Stimulated activated naive CD4-positive, alpha-beta T cell (primary cell): ENCODE data around the gene TIAM1.

Source experiments
- DNase-seq, 6 experiments: peaks; one replicate each; lab custom pipeline; 2025; lab: John Stamatoyannopoulos, UW

Gene TIAM1

GRCh38 chr21:31203431-31204054 is 140.5 kb downstream of the TIAM1 start:
- no peak for DNase-seq

DNA sequence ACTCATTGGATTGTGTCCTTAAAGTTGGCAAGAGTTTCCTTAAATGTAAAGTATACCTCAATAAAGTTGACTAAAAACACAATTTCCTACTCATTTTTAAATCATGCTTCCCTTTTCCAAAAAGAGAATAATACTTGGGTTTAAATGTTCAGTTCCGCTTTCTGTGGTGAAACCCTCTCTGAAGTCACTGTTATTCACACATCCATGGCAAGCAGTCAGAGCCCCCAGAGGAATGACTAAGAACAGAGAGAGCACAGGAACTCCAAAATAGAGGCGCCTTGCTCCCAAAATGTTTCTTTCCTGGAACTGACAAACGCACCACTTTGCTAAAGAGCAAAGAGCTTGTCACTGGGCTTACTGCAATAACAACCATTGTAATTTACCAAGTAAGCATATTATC is 142.5 kb downstream of the TIAM1 start:
- no peak for DNase-seq

GRCh38 chr21:31201144-31201543 is 142.9 kb downstream of the TIAM1 start:
- DNase-seq: no peak

- DNase-seq: peak in 3 of 6 experiments; percentile 27 to 64 (median 45)
These were observed 145.5 kb downstream of the TIAM1 start for GRCh38 chr21:31198575-31198974.

- DNase-seq: no peak
These were observed 147.3 kb downstream of the TIAM1 start for GRCh38 chr21:31196724-31197123.

- no peak for DNase-seq
These were observed 148.6 kb downstream of the TIAM1 start for GRCh38 chr21:31195334-31196015.

- DNase-seq: no peak
These were observed 149.4 kb downstream of the TIAM1 start for GRCh38 chr21:31194510-31195293.

GRCh38 chr21:31193761-31194160 is 150.3 kb downstream of the TIAM1 start:
- no peak for DNase-seq

DNA sequence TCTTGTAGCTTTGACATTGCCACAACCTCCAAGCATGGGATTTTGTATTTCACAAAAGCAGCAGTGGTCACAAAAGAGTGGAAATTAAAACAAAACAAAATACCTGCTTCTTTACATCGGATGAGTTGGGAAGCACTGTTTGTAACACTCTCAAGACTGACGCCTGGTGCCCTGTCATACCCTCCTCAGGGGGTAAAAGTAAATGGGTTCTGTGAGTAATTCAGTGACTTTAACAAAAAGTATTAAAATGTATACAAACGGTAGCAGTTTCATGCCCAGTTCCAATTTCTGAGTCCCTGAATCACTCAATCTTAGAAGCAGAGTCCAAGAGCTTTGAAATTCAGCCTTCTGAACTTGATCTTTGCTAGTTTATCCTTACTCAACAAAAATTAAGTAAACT is 152.5 kb downstream of the TIAM1 start:
- no peak for DNase-seq

GRCh38 chr21:31190516-31190915 is 153.5 kb downstream of the TIAM1 start:
- no peak for DNase-seq

- no peak for DNase-seq
These were observed 156.6 kb downstream of the TIAM1 start for GRCh38 chr21:31187499-31187898.

- DNase-seq: peak in 3 of 6 experiments; percentile 26 to 59 (median 51)
These were observed 157.1 kb downstream of the TIAM1 start for GRCh38 chr21:31186916-31187315.

DNA sequence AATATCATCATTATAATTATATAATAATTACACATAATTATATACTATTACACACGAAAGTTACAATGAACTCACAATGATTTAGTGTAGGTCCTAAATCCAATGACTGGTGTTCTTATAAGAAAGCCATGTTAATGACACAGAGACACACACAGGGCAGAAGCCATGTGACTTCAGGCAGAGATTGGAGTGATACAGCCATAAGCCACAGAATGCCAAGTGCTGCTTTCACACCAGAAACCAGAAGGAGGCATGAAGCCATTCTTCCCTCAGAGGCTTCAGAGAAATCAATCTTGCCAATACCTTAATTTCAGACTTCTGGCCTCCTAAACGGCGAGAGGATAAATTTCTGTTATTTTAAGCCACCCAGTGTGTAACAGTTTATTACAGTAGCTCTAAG is 158.4 kb downstream of the TIAM1 start:
- peak in 3 of 6 experiments; percentile 15 to 52 (median 27) for DNase-seq

DNA sequence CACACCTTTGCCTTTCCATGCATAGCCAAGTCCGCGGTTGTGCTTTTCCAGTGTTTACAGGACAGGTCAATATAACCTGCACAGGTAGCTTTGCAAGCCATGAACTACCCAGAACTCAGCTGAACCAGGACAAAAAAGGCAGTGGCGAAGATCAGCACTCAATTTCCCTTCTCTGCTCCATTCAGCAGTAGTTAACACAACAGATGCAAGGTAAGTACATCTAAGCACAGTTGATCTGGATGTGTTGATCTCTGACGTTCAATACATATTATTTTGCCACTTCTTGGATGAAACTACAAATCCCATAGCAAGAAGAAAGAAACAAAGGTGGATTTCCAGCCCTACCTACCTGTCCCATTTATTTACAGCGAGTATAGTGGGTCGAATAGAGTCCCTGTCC is 159.2 kb downstream of the TIAM1 start:
- peak in 2 of 6 experiments; percentile 23 to 40 for DNase-seq

DNA sequence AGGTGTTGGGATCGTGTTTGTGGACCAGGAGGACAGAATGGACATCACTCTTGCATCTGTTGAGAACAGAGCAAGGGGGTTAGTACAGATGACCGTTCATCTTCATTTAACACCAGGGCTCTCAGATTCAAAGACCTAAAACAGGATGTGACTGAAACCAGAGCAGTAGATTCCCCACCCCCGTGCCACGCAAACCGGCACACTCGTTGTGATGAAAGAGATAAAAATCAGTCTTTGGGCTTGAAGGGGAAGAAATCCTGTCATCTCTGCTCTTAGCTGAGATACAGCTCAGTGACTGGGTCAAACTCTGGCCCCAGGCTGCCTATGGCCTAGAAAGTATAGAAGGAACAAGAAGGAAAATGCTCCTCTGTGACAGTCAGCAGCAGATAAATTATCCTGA is 159.6 kb downstream of the TIAM1 start:
- peak; percentile 37 to 69 (median 60) for DNase-seq

GRCh38 chr21:31182231-31183140 is 161.6 kb downstream of the TIAM1 start:
- peak; percentile 45 to 81 (median 70) for DNase-seq

GRCh38 chr21:31181082-31181750 is 162.8 kb downstream of the TIAM1 start:
- peak; percentile 28 to 75 (median 52) for DNase-seq

DNA sequence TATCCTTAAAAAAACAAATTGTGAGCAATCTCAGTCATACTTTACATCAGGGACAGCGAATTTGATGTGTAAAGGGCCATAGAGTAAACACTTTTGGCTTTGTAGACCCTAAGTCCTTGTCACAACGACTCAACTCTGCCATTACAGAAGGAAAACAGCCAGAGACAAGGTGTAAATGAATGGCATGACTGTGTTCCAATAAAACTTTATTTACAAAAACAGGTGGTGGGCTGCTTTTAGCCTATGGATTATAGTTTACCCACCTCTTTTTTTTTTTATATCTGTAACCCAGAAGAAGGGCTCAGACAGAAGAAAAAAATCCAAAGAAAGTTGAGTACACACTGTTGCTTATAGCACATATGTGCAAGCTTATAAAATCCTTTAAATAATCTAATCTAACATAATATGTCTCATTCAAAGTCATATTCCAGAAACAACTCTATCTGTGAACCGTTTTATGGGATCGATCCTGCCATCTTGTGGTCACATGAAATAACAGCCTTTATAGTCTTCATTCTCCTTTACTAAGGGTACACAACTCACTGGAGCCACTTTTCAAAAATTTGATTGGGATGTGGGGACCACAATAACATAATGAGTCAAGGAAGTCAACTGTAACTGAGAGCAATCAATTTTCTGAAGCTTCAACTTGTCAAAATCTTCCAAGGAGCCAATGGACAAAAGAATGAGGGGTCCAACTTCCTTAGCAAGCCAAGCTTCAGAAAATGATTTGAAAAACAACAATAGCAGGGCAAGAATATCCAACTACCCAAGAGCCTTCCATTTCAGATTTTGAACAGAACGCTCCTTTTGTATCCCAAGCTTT is 163.6 kb downstream of the TIAM1 start:
- peak in 2 of 6 experiments; percentile 47 to 52 for DNase-seq

DNA sequence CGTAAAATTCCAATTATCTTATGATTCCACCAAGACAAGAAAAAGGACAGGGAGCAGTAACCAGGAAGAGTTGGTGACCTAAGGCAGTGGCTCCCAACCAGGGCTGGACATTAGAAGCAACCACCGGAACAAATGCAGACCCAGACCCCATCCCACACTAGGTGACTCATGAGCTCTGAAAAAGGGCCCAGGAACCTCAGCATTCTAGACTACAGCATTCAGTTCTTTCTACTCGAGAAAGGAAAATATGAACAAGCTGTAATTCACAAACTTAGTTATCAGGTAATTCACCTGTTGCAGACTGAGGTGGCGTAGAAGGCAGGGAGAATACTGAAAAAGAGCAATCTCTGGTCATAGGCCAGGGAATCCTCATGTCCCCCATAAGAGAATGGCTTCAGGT is 167.3 kb downstream of the TIAM1 start:
- DNase-seq: no peak

DNA sequence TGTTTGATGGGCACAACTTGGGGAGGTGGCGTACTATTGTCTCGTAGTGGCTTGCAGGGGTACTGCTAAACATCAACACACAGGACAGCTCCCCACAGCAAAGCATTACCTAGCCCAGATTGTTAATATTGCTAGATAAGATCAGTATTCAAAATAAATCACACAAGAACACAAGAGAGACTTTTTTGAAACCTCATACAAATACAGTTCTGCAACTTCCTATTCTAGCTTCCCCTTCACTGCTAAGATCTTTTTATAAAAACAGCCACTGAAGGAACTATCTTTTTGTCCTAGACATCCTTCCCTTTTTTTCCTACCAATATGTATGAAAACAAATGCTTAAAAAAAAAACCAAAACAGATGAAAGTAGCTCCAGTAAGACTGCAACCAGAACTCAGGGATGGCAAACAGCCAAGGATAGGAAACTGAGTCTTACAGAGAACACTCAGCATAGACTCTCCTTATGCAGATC is 167.9 kb downstream of the TIAM1 start:
- DNase-seq: no peak
